SK-N-MC (cell line): Measurements from ENCODE around the gene NUP214.

Source experiments
- EZH2 ChIP-seq: fragments of 200-600 bp; sonication (generic); IDR thresholded peaks from one replicate; pipeline ENCODE4 v1.6.1; 2017; ENCODE audit warnings: antibody characterized with exemption
- FOXP2 ChIP-seq: optimal IDR thresholded peaks from 2 replicates; pipeline ENCODE3; 2011; ENCODE audit warnings: mild to moderate bottlenecking, moderate library complexity; ENCODE audit not compliant: insufficient read depth; ENCODE audit errors: extremely low read length, control extremely low read depth
- POLR2AphosphoS5 ChIP-seq: IDR thresholded peaks from 2 replicates; pipeline ENCODE4 v1.6.1; 2012; ENCODE audit warnings: mild to moderate bottlenecking, low read depth, low read length, borderline replicate concordance

DNA sequence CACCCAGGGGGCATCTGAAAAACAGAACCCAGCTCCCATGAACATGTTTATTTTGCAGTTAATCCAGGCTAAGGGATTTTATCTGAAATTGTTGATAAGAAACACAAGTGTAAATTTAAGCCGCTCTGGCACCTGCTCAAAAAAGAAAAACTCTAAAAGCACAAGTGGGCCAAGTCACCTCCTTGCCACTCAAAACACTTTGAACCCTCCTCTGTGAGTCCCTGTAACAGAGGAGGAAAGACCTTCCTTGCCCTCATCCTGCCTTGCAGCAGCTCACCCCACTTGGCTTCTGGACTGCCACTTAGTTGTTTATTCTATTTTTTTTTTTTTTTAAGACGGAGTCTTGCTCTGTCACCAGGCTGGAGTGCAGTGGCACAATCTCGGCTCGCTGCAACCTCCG is 111.4 kb downstream of the NUP214 start:
- no peak for TF ChIP-seq POLR2AphosphoS5
- no peak for TF ChIP-seq EZH2
- no peak for TF ChIP-seq FOXP2
